Smooth muscle cell of the brain vasculature (primary cell): ENCODE measurements around the gene ITGAL.
"Not testable (repeated sequence)": the region's sequence is repeated elsewhere in the genome, so short reads cannot be mapped to it uniquely, and the experiment has no call there.

Experiments
- DNase-seq: peaks from one replicate; pipeline ENCODE4 v3.0.0-alpha.2; 2012; ENCODE audit warnings: low read depth, low spot score

The ITGAL gene

DNA sequence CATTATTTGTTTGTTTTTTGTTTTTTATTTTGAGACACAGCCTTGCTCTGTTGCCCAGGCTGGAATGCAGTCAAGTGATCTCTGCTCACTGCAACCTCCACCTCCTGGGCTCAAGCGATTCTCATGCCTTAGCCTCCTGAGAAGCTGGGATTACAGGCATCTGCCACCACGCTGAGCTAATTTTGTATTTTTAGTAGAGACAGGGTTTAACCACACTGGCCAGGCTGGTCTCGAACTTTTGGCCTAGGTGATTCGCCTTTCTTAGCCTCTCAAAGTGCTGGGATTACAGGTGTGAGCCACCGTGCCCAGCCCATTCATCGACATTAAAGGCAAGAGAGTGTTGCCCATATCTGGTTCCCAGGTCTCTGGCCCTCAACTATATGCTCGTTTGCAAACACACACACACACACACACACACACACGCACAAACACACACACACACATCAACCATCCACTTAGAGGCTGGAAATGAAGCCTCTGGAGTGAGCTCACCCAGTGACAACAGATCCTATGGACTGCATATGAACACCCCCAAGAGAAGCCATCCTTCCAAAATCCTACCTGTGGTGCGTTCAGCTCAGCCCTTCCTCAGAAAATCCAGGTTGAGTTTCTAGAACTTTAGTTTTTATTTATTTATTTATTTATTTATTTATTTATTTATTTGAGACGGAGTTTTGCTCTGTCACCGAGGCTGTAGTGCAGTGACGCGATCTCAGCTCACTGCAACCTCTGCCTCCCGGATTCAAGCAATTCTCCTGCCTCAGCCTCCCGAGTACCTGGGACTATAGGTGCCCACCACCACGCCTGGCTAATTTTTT, 14.6 kb upstream of the ITGAL start:
- DNase-seq = no peak

DNA sequence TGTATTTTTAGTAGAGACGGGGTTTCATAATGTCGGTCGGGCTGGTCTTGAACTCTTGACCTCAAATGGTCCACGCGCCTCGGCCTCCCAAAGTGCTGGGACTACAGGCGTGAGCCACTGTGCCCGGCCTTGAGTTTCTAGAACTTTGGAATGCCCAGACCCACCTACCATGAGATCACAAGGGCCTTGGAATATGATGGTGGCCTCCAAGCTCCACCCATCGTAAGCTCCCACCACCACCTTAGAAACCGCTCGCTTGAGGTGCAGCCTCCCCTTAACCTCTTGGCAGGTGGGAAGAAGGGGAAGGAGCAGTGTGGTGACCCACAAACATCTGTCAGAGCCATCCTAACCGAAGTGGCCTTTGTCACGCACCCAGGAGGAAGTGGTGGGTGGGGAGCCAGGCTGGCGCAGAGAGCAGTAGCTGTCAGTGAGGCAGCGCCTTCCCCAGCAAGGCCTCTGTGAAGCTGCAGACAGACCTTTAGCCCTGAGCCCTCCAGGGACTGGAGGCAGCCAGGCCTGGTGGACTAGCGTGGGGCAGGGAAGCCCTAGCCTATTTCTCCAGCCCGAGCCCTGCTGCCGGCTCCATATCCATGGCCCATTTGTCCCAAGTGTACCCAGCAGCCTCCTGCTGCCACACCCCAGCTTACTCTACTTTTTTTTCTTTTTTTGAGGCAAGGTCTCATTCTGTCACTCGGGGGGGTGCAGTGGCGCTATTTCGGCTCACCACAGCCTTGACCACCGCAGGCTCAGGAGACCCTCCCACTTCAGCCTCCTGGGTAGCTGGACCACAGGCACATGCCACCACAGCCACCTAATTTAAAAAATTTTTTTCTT, 13.8 kb upstream of the ITGAL start:
- DNase-seq = no peak

DNA sequence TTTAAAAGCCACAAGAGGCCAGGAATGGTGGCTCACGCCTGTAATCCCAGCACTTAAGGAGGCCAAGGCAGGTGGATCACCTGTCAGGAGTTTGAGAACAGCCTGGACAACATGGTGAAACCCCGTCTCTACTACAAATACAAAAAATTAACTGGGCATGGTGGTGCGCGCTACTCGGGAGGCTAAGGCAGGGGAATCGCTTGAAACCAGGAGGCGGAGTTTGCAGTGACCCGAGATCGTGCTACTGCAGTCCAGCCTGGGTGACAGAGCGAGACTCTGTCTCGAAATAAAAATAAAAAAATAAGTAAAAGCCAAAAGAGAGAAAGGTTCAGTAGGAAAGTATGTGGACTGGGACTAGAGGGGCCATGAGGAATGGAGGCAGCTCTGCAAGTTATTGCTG, 13.1 kb upstream of the ITGAL start:
- DNase-seq = no peak

DNA sequence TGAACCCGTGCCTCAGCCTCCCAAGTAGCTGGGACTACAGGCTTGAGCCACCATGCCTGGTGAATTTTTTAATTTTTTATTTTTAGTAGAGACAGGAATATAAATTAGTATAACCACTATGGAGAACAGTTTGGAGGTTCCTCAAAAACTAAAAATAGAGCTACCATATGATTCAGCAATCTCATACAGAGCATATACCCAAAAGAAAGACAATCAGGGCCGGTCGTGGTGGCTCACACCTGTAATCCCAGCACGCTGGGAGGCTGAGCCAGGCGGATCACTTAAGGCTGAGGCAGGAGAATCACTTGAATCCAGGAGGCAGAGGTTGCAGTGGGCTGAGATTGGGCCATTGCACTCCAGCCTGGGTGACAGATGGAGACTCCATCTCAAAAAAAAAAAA, 11.1 kb upstream of the ITGAL start:
- not testable (repeated sequence) for DNase-seq

DNA sequence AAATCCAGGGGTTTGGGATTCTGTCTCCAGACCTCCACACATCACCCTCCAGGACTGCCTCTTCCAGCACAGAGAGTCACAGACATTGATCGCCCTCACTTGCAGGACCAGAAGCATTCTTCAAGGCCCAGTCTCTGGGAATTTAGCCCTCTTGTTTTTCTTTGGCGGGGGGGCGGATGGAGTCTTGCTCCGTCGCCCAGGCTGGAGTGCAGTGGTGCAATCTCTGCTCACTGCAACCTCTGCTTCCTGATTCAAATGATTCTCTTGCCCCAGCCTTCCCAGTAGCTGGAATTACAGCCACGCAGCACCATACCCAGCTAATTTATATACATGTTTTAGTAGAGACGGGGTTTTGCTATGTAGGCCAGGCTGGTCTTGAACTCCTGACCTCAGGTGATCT, 8.5 kb upstream of the ITGAL start:
- no peak for DNase-seq

DNA sequence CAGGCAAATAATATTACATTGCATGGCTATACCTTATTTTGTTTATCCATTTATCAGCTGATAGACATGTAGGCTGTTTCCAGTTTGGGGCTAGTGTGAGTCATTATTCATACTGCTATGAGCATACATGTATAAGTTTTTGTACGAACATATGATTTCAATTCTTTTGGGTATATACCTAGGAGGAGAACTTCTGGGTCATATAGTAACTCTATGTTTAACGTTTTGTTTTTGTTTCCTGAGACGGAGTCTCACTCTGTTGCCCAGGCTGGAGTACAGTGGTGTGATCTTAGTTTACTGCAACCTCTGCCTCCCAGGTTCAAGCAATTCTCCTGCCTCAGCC, 2.4 kb upstream of the ITGAL start:
- DNase-seq = no peak

DNA sequence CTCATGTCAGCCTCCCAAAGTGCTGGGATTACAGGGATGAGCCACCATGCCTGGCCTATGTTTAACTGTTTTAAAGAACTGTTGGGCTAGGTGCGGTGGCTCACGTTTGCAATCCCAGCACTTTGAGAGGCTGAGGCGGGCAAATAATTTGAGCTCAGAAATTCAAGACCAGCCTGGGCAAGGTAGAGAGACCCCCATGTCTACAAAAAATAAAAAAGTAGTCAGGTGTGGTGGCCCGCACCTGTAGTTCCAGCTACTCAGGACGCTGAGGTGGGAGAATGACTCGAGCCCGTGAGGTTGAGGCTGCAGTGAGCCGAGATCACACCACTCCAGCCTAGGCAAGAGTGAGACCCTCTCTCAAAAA, 1.9 kb upstream of the ITGAL start:
- DNase-seq = no peak

DNA sequence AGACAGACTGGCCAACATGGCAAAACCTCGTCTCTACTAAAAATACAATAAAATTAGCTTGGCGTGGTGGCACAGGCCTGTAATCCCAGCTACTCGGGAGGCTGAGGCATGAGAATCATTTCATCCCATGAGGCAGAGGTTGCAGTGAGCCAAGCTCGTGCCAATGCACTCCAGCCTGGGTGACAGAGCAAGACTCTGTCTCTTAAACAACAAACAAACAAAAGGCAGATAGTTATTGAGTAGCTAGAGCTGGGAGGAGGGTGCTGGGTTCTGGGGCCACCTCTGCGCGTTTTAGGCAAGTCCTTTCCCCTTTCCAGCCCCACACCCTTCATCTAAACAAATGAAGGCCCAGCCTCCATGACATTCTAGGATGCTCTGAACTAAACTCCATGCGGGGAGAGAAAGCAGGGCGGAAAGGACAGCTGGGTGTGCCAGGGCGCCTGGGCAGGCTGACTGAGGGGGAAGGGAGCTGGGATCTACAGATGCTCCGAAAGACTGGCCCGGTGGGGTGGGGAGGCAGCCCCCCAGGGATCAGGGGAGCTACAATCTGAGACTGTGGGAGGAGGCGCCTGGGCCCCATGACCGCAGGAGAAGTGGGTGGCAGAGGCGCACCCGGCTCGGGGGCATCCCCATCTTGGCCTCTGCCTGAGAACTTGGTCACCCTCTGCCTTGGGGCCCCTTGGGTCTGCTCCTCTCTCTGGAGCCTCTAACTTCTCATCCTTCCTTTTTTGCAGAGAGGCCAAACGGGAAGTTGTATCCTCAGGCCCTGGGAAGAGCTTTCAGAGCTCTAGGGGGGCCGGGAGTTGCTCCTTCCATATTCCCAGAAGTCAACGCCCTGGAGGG, 910 bp downstream of the ITGAL start:
- DNase-seq = no peak

DNA sequence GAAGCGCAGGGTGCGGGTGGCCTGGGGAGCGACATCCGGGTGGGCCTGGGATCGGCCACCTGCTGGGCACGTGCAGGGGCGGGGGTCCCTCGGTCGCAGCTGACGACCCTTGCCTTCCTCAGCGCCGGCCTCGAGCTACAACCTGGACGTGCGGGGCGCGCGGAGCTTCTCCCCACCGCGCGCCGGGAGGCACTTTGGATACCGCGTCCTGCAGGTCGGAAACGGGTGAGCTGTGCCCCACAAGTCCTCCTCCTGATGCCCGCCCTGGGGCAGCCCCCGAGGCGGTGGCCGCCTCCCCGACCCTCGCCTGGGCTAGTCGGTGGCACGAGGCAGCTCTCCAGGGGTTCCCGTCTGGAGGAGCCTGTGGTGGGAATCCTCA, 1.5 kb downstream of the ITGAL start:
- no peak for DNase-seq

DNA sequence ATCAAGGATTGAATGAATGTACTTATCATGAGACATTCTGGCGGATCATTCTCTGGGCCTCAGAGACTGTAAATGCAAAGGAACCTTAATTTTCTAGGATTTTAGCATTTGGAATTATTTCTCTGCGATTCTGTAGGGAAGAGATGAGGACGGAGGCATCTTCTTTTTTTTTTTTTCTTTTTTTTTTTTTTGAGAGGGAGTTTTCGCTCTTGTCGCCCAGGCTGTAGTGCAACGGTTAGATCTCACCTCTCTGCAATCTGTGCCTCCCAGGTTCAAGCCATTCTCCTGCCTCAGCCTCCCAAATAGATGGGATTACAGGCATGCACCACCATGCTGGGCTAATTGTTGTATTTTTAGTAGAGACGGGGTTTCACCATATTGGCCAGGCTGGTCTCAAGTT, 2.1 kb downstream of the ITGAL start:
- DNase-seq = no peak

DNA sequence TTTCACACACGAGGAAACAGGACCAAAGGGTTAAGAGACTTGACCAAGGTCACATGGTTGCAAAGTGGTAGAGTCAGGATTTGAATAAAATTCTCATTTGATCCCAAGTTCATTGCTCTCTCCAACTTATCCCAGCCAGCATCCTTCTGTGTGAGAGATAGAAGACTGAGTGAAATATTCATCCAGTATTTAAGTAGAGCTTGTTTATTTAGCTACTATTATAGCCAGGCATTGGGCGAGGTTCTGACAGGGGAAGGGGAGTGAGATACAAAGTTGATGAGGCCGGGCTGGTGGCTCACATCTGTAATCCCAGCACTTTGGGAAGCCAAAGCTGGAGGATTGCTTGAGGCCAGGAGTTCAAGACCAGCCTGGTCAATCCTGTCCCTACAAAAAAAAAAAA, 4.4 kb downstream of the ITGAL start:
- no peak for DNase-seq

DNA sequence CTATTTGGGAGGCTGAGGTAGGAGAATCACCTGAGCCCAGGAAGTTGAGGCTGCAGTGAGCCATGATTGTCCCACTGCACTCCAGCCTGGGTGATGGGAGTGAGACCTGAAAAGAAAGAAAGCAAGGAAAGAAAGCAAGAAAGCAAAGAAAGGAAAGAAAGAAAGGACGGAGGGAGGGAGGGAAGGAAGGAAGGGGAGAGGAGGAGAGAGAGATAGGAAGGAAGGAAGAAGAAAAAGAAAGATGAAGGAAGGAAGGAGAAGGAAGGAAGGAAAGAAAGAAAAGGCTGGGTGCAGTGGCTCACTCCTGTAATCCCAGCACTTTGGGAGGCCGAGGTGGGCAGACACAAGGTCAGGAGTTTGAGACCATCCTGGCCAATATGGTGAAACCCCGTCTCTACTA, 5.2 kb downstream of the ITGAL start:
- not testable (repeated sequence) for DNase-seq

DNA sequence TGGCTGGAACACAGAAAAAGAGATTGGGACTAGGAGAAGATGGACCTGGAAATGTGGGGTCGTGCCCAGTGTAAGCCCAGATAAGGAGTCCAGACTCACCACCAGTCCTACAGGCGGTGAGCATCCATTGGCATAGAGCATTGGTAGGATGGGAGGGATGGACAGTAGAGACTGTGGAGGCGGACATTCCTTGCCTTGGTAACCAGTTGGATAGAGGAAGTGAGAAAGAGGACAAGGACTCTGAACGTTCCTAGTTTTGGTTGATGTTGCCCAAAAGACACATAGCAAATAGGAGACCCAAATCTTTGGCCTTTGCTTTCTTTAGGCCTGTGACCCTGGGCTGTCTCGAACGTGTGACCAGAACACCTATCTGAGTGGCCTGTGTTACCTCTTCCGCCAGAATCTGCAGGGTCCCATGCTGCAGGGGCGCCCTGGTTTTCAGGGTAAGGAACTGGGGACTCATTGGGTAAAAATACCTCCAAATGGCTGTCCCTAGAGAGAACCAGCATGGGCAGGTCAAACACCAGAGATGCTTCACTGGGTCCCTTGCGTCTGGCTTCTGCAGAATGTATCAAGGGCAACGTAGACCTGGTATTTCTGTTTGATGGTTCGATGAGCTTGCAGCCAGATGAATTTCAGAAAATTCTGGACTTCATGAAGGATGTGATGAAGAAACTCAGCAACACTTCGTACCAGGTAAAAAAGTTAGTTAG, 6.4 kb downstream of the ITGAL start:
- no peak for DNase-seq

DNA sequence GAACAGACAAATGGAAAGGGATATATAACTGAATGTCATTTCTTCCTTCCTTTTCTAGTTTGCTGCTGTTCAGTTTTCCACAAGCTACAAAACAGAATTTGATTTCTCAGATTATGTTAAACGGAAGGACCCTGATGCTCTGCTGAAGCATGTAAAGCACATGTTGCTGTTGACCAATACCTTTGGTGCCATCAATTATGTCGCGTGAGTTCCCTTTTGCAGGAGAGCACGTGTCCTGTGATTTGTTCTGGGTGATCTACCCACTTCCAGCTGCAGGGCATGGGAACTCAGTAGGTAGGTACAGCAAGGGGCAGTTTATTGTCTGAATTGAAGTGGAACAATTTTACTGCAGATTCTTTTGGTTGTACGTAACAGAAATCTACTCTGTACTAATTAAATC, 8.8 kb downstream of the ITGAL start:
- DNase-seq = no peak

DNA sequence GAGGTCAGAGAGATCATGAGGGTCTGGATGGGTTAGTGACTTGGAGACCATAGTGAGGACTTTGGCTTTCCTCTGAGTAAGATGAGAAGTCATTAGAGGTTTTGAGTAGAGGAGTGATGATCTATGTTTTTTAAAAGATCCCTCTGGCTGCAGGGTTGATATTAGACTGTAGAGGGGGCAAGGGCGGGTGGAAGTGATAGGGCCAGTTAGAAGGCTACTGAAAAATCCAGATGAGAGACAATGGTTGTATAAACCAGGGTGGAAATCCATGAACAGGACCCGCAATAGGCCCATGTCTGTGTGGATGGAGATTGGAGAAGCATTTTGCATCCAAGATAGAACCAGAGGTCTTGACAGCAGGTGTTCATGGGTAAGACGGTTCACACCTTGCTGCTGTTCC, 9.8 kb downstream of the ITGAL start:
- DNase-seq = no peak

DNA sequence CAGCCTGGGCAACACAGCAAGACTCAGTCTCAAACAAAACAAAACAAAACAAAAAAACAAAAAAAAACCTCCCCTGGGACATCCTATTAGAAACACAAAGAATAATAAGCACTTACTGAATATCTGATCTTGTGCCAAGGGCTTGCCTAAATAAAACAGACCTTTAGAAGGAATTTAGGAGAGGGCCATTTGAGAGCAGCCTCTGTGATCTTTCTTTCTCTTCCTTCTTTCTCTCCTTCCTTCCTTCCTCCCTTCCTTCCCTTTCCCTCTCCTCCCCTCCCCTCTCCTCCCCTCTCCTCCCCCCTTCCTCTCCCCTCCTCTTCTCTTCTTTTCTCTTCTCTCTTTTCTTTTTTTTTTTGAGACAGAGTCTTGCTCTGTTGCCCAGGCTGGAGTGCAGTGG, 12.3 kb downstream of the ITGAL start:
- peak; percentile 7 for DNase-seq

DNA sequence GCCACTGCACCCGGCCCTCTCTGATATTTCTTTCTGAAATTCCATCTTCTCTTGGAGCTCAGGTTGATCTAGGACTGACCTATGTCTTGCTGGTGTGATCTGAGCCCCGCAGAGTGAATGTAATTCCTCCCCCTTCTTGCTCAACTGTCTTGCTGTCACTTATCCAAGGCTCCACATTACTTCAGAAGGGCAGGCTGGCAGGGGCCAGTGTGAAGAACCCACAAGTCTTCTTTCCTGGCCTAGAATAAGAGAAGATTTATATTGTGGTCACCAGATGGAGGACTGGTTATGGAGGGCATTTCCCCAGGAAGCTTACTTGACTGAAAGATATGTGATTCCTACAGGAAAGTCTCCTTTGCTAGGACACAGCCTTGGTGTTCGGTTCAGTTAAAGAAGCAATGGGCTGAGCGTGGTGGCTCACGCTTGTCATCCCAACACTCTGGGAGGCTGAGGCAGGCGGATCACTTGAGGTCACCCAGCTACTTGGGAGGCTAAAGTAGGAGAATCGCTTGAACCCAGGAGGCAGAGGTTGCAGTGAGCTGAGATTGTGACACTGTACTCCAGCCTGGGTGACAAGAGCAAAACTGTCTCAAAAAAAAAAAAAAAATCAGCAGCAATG, 13.4 kb downstream of the ITGAL start:
- DNase-seq = no peak

DNA sequence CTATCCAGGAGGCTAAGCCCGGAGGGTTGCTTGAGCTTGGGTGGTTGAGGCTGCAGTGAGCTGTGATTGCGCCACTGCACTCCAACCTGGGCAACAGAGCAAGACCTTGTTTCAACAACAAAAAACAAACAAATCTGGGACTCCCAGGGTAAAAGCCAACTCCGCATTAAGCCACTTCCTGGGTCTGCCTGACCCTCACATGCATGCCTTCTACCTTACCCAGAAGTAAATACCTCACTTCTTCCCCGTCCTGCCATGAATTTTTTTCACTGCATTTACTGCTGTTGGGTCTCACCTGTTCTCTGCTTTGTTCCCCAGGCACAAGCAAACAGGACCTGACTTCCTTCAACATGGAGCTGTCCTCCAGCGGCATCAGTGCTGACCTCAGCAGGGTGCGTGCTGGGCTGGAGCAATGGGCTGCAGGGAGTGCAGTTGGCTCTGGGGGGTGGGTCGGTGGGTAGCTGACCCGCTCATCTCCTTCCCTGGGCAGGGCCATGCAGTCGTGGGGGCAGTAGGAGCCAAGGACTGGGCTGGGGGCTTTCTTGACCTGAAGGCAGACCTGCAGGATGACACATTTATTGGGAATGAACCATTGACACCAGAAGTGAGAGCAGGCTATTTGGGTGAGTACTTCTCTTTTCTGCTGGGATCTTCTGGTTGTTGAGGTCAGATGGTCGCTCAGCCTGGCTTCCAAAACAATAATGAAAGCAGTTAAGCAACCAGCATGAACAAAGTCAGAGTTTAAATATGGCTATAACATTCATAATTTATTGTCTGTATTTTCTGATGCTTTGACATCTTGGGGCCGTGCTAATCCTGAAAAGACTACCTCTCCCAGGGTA, 16.4 kb downstream of the ITGAL start:
- no peak for DNase-seq

DNA sequence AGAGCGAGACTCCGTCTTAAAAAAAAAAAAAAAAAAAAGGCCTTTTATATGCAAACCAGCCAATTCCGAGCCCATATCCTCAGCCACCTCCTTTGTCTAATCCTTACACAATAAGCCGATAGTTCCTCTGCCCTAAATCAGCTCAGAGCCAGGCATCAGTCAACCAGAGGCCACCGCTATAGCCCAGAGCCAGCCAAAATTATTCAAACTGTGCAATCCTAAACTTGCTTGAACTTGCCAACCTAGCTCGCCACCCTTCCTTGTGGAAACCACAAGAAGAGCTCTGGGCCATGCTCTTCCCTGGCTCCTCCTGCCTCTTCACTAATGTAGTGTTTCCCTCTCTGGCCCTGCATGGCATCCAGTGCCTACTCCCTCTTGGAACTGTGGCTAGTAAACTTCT, 17.7 kb downstream of the ITGAL start:
- DNase-seq = no peak

DNA sequence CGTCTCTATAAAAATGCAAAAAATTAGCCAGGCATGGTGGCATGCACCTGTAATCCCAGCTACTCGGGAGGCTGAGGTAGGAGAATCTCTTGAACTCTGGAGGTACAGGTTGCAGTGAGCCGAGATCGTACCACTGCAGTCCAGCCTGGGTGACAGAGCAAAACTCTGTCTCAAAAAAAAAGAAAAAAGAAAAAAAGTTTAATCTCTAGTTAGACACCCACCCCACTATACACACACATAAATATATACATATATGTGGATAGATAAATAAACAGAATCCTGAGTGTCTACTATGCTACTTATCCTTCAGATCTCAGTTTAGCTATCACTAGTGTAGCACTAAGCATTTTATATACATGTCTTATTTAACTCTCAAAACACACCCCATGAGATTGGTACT, 18.7 kb downstream of the ITGAL start:
- no peak for DNase-seq
